Islet of Langerhans (tissue), 1 donor: ENCODE data around the gene SIX3.

Experiments
- FAIRE-seq: peaks from one replicate; lab custom pipeline; 2011; peaks lifted over from hg19 to GRCh38; lab: Jason Lieb, UNC

Gene SIX3

DNA sequence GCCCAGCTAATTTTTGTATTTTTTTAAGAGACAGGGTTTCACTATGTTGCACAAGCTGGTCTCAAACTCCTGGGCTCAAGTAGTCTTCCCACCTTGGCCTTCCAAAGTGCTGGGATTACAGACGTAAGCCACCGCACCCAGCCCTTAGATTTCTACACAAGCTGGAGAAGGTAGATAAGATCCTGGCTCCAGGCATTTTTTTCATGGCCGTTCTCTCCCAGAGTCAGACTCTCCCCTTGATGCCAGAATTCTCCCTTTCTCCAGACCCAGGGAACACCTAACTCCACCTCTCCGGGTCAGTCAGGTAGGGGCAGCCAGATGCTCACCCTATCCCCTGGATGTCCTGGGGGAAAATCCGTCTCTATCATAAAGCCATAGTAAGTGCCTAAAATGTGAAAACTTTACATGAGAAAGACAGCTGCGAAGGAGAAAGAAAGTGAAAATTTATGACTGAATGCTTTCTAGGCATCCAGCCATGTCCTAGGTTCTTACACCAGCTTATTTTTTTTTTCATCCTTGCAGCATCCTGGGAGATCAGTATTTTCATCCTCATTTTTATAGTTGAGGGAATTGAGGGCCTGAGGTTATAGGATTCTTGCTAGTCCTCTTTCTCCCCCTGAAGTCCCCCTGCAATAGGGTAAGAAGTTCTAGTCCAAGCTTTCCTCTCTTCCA lies 16.3 kb downstream of the SIX3 start:
- no peak for FAIRE-seq

DNA sequence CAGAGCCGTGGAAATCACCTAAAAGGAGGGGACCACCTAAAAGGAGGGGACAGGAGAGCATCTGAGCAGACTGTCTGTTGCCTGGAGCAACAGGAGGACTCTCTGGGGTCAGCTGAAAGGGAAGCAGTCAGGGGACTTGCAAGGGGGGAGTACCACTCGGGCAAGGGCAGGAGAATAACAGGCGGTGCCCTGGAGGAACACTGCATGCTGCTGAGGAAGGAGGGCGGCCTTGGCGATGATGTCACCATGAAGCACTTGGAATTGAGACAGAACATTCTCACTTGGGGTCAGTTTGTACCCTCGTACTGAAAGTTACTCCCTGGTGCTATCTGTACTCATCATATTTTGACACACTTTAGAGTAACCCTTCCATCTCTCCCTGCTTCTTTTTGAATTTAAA lies 18.4 kb downstream of the SIX3 start:
- no peak for FAIRE-seq

DNA sequence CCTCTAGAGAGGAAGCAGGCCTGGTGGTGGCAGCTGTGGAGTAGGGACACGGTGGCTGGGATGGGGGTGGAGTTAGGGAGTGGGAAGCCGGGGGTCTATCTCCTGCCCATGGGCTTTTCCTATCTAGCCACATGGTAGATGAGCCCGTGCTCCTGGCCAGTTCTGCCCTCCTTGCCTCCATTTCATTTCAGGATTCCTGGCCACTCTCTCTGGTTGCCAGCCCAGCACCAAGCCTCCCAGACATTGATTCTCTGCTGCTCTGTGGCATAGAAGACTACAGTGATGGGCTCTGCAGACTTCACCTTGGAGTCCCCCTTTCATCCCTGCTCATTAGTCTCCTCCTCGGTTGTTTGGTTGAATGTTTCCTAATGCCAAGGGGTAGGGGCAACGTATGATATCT lies 19.4 kb downstream of the SIX3 start:
- FAIRE-seq = no peak

DNA sequence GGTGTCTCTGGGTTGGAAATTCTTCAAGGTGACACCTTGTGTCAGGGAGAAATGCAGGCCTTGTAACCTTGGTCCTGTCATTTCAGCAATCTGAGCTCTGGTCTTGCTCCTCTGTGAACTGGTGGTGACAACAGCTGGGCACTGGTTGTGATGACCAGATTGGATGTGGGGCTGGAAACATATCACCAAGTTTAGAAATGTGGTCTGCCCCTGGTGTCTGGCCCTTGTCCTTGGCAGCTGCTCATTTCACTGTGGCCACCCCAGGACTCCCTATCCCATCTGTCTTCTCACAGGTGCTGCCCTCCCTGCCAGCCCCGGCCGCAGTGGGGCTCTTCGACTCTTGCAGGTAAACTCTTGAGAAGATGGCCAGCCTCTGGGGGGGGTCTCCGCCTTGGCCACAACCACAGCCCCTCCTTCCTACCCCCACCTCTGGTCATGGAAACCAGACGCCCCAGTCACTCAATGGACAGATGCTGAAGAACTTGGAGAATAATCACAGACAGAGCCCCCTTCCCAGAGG lies 20.7 kb downstream of the SIX3 start:
- no peak for FAIRE-seq

DNA sequence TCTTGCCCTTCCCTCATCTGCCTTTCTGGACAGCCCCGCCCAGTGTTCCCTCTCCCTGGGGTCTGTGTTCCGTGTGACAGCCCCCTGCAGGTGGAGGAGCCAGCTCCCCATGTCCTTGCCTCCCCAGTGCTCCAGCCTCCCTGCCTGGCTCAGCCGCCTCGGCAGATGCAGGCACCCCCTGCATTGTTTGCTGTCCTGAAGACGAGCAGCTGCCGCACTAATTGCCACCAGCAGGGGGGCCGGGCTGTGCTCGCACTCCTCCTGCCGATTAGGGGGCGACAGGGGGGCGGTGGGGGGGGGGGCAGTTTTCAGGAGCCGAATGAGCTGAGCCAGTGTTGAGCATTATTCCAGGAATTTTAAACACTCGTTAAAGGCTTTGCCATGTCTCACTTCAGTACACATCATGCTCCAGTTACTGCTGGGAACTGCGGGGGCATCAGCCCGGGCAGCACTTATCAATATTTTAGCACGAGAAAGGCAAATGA lies 23.3 kb downstream of the SIX3 start:
- peak; percentile 98 for FAIRE-seq

DNA sequence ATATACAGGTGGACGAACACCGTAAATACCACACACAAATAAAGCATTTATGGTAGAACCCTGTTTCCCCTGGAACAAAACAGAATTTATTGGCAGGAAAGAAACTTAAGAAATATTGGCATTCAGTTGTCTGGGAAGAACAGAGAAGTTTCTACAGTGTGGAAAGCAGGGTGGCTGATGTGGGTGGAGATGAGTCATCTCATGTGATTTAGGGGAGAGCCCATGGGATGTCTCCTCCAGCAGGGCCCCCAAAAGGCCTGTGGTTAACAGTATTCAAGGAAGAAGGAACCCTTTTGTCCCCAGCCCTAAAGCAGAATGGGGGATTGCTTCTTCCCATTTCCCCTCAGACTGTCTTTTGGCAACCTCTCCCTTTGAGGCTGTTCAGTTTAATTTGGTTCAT lies 24.2 kb downstream of the SIX3 start:
- no peak for FAIRE-seq

DNA sequence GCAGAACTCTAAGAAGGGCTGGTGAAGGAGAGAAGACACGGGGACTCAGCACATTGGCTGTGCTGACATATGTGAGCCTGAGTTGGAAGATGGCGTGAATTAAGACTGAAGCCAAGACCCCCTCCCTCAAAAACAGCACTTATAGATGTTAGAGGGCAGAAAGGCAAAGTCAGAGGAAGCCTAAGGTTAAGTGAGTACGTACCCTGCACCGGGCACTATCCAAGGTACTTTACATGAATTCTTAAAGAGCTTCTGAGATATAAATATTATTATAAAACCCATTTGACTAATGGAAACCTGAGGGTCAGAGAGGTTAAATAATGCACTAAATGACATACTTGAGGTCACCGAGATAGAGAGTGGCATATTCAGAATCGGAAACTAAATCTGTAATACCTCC lies 25.6 kb downstream of the SIX3 start:
- FAIRE-seq = no peak

DNA sequence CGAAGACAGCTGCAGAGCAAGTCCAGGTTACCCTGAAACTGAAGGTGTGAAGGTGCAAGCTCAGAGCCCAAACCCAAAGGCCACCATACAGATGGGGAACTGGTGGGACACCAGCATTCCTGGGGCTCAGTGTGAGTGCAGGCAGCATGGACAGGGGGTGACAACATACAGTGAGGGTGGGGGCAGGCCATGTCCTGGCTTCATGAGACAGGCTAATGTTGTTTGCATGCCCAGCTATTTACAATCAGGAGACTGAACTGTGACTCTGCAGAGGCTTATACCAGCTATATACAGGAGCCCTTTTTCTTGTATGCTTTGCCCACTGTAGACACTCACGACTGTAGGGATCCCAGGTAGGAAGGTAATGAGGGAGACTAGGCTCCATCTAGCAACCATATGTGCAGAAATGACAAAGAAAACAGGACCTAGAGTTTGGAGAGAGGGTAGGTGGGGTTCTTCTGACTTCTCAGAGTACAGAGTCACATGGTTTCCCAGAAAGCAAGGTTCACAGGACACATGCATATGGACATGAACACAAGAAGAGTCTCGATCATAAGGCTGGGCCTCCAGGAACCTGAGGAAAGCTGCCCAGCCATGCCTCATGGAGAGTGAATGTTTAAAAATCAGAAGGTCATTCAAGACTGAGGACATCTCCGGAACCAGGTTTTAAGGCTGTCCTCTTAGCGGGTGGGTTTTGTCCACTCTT lies 26.4 kb downstream of the SIX3 start:
- FAIRE-seq = no peak

DNA sequence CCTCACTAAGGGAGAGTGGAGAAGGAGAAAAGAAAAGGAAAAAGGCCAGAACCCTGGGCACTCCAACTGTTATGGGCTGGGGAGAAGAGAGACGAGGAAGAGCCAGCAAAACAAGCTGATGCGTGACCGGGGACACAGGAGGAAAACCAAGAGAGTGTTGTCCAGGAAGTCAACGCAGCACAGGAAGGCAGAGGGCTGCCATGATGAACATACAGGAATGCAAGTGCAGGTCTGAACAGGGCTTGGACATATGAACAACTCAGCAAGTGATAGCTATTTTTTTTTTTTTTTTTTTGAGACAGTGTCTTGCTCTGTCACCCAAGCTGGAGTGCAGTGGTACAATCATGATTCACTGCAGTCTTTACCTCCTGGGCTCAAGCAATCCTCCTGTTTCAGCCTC lies 28.4 kb downstream of the SIX3 start:
- no peak for FAIRE-seq

DNA sequence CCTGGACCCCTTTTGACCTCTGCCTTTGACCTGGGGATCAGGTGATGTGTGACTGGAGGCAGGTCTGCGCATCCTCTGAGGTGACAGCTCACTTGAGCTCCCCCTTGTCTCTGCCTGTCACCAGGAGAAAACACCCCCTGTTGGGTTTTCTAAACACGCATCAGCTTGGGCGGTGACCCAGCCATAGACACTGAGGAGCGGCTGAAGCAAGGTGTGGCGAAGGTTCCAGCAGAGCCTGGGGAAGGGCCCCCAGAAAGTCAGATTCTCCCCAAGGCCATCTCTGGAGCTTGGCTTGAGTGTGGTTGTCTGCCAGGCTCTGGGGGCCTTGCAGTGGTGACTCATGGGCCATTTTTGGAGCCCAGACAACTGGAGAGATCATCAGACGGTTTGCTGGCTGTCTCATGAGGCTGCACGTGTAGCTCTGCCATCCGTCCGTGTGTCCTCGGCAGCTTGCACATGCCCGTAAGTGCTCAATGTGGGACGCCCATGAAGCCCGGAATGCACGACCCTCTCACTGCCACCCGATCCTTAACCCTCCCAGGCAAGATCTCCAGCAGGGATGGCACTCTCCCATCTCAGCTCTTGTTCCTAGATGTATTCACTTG lies 29.4 kb downstream of the SIX3 start:
- no peak for FAIRE-seq

DNA sequence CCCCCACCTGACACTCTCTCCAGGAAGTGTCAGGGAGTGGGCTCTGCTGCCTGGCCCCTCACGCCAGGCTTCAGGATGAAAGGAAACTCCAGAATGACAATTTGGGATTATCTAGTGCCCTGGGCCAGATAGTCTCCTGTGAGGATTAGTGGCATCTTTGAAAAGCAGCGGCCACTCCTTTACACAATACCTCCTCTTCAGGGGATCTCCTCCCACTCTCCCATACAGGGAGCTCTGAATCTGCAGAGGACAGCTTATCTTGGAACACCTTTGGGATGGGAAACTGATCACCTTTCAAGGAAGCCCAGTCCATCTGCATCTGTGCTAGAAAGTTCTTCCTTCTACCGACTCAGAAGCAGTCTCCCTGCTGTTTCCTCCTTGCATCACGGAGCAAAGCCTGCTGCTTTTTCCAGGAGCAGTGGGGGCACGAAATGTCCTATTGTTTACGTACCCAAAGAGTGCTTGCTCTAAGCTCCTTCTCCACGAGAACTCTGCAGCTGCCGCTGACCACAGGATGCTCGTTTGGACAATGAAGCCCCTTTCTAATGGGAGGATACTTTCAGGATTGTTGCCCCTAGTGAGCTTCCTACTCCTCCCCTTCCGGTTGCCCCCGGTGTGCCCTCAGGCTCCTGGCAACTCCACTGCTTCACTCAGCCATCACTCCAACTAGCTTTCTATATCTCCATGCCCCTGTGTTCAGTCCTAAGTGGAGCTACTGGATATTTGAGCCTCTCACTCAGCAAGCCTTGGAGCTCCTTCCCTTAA lies 31.5 kb downstream of the SIX3 start:
- no peak for FAIRE-seq

DNA sequence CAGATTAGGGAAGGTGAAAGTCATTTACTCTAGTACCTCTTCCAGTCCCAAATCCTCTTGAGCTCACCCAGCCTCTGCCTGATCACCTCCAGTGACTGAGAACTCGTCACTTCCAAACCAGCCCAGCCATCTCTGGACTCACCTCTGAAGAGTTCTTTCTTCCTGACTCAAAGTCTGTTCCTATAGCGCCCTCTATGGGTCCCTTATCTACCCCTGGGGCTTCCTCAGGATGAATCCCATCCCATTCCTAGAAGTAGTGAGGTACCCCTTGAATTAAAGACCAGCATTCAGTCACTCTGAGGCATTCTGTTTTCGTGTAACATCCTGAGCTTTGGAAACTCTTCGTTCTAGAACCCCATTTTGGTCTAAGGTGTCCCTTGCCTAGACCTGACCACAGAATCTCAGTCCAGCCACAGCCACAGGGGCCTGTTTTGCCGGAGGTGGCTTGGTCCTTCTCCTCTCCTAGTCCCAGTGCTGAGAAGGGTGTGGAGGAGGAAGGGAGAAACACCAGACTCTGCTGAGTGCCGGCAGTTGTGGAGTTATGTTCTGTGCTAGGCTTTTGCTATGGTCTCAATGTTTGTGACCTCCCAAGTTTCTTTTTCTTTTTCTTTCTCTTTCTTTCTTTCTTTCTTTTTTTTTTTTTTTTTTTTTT lies 32.7 kb downstream of the SIX3 start:
- FAIRE-seq = no peak

DNA sequence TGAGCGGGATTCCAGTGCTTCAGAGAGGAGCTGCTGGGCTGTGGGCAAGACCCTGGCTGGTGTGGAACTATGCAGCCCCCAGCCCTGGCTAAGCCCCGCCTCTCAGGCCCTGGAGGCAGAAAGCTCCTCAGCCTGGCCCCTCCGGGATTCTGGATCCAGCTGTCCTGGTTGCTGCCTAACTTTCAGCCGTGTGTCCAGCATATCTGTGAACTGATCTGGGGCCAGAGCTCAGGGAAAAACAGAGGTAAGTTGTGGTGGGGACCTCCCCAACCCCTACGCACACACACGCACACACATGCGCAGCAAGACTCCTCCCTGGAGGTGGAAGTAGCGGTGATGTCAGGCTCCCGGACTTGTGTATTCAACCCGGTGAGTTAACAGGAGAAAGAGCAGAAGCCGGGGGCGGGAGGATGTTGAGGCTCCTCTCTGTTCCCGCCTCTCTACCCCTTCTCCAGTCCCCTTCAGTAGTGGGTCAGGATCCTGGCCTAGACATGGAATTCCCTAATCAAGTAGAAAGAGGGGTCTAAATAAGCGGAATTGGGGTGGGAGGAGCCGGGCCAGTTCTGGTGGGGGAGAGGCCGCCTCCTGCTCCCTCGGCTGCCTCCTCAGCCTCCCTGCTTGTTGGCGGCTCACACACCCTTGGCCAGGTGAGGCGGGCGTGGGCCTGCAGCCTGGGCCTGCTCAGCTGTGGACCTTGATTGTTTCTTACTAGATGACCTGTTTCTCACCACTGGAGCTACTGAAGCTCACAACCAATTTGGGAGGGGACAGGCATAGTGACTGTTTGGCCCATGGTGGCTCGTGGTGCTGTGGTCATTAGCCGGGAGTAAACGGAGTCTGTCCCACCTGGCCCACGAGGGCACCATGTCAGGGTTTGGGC lies 34.3 kb downstream of the SIX3 start:
- FAIRE-seq = no peak

DNA sequence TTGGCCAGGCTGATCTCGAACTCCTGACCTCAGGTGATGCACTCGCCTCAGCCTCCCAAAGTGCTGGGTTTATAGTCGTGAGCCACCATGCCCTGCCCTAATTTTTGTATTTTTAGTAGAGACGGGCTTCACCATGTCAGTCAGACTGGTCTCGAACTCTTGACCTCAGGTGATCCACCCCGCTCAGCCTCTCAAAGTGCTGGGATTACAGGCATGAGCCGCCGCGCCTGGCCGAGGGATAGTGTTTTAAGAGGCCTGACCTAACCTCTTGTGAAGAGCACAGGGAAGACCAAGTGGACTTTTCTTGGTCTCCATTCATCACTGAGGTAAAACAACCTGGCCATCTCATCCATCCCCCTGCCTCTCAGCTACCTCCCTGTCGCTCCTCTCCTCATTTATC lies 38.1 kb downstream of the SIX3 start:
- FAIRE-seq = no peak

DNA sequence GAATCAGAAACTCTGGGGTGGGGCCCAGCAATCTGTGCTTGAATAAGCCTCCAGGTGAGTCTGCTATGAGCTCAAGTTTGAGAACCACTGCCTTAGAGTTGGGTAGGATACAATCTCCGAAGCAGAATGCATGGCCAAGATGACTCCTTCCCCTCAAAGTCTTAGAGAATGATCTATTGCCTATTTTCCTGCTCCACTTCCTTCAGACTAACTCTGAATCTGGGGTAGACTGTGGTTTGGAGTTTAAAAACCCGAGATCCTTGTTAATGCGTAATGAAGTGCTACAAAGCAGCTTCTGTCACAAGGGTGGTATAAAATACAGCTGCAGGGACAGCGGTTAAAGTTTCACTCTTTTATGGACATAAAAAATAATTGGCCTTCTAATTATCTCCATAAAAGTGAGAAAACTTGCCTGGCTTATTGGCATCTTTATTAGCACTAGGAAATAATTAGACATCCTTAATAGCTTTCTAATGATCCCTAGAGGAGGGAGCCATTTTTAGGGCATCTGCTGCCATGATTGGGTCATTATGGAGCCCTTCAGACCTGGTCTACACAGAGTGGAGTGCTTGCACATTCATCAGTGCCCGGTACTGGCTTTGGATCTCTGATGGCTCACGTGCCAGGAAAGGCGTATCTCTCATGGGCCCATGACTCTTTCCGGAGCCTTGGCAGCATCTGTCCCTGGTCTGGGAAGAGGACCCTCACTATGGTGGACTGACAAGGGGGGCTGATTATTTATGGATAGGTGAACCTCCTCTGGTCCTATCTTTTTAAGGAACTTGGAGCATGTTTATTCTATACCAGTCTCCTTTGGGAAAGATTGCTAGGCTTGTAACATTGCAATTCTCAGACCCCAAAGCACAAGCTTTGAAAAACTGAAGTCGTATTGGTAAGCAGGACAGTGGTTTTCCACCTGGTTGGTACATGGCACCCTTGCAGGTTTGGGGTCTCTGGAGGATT lies 39.5 kb downstream of the SIX3 start:
- no peak for FAIRE-seq

DNA sequence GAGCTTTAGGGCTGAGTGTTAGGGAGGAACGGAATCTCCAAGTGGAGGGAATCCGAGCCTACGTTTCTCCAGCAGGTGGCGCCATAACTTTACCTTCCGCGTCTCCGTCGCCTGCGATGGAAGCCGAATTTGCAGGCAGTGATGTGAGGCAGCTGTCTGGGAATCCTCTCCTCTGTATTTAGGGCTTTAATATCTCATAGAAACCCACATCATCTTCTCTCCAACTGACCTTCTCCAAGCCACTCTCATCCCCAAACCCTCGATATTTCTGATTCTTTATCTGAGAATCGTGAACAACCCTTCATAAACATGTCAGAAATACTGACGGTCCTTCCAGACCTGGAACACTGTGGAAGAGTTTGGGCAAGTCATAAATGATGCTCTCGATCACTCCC lies 40.2 kb downstream of the SIX3 start:
- FAIRE-seq = no peak

DNA sequence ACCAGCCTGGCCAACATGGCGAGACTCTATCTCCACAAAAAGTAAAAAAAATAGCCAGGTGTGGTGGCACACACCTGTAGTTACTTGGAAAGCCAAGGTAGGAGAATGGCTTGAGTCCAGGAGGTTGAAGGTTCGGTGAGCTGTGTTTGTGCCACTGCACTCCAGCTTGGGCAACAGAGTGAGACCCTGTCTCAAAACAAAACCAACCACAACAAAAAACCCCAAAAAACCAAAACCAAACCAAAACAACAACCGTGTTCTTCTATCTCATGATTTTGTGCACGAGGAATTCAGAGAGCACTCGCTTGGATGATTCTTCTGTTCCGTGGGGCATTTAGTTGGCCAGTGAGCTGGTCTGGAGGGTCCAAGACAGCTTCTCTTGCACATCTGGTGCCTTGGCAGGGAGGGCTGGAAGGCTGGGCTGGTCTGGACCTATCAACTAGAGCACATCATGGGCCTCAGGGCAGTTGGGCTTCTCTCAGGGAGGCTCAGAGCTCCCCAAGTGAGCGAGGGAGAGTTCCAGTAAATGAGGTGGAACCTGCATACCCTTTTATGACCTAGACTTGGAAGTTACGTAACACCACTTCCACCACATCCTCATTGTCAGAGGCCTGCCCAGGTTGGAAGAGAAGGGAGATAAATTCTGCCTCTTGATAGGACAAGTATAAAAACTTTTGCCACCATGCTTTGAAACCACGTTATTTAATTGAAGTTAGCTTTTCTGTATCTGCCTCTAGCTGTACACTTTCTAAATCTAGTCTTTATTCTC lies 42.5 kb downstream of the SIX3 start:
- no peak for FAIRE-seq

DNA sequence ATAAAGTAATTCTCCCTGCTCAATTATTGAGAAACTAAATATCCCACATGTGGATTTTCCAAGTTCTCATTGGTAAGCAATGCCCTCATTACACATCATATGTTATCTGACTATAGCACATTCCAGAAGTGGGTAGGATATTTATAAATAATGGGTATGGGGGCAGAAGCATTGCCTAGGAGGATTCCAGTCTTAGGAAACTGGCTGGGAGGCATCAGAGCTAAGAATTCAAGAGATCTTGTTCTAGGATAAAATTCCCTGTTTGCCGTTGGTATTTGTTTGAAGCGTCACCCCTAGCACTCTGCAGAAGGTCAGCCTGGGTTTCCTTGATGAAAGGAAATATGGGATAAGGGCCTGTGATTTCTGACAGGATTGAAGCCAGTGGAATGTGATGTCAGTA lies 47.7 kb downstream of the SIX3 start:
- FAIRE-seq = no peak

DNA sequence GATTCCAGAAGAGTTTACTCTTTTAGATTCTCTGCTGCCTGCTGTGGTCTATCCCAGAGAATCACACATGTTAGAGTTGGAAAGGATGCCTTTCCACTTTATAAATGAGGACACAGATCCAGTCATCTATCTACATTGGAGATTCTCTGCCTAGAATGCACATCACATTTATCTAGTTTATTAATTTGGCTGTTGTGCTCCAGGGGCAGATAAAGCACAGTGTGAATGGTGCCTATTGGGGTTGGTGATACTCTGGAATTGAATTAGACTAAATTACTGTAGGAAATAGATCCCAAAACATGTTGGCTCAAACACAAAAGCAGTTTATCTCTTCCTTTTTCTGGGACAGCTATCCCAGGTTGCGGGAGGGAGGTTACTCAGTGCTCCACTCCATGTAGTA lies 52.9 kb downstream of the SIX3 start:
- no peak for FAIRE-seq
